Spleen (tissue), 11 donors: Measurements from ENCODE around the gene TERT. TPM values are rescaled to one million over a fixed set of nuclear protein-coding genes. Genes with fewer than 3 reads are reported as not detected.

ENCODE experiments used
- DNase-seq: peaks from one replicate; pipeline ENCODE4 v3.0.0-alpha.2; 2020
- H3K27ac ChIP-seq, 8 donors: fragments of 200-600 bp; sonication (generic) in 7 of 8; 1 replicate in 4 of 8; 2 replicates in 4 of 8; pipeline versions ENCODE4 v1.5.0 to v1.8.0; 2016 to 2021; ENCODE audit warnings: inconsistent platforms in 4 of 8, mild to moderate bottlenecking in 4 of 8, moderate library complexity in 1 of 8
- H3K27me3 ChIP-seq, 7 donors: fragments of 200-600 bp; sonication (generic) in 6 of 7; replicated peaks in 1 of 7; 1 replicate in 4 of 7; 2 replicates in 3 of 7; pipeline versions ENCODE4 v1.5.0 to v1.8.0; 2016 to 2021; ENCODE audit warnings: inconsistent platforms in 3 of 7, mild to moderate bottlenecking in 1 of 7
- H3K36me3 ChIP-seq, 6 donors: fragments of 200-600 bp; sonication (generic) in 5 of 6; 1 replicate in 4 of 6; 2 replicates in 2 of 6; pipeline versions ENCODE4 v1.5.0 to v1.8.0; 2016 to 2021; ENCODE audit warnings: inconsistent platforms in 2 of 6
- H3K4me1 ChIP-seq, 6 donors: fragments of 200-600 bp; sonication (generic) in 5 of 6; 1 replicate in 3 of 6; 2 replicates in 3 of 6; pipeline versions ENCODE4 v1.5.0 to v1.8.0; 2016 to 2021; ENCODE audit warnings: inconsistent platforms in 3 of 6
- H3K4me3 ChIP-seq, 8 donors: fragments of 200-600 bp; sonication (generic) in 7 of 8; 1 replicate in 4 of 8; 2 replicates in 4 of 8; pipeline versions ENCODE4 v1.5.0 to v1.8.0; 2016 to 2021; ENCODE audit warnings: inconsistent platforms in 4 of 8, mild to moderate bottlenecking in 4 of 8, moderate library complexity in 2 of 8
- H3K9me3 ChIP-seq, 8 donors: fragments of 200-600 bp; sonication (generic) in 7 of 8; 1 replicate in 4 of 8; 2 replicates in 4 of 8; pipeline versions ENCODE4 v1.5.0 to v1.8.0; 2016 to 2021; ENCODE audit warnings: inconsistent platforms in 4 of 8
- POLR2A ChIP-seq, 3 donors: fragments of 450-650 bp; IDR thresholded peaks; one replicate each; pipeline ENCODE4 v1.5.1; 2017; ENCODE audit warnings: antibody characterized with exemption in 3 of 3, mild to moderate bottlenecking in 1 of 3
- POLR2AphosphoS5 ChIP-seq, 3 donors: sonication (generic); formaldehyde crosslinking; IDR thresholded peaks; one replicate each; pipeline ENCODE4 v1.5.1; 2017; ENCODE audit warnings: antibody characterized with exemption in 3 of 3
- WGBS, 5 donors: extraction: QIAGEN DNeasy Blood & Tissue Kit in 3 of 5; methylation state at CpG; one replicate each; pipeline versions ENCODE4 v1.1.5 to v1.1.7; 2013 to 2018; 5-methylcytosine and 5-hydroxymethylcytosine counted together
- intact Hi-C: fragments of 100-400 bp; cut with DNase I; formaldehyde crosslinking; loops from one replicate; pipeline ENCODE4 v1.15.0; 2023; ENCODE audit warnings: low total_unique reads
- polyA plus RNA-seq, 3 donors: library from polyadenylated mRNA; stranded (reverse); fragments of 200-250 nt; gene quantifications; one replicate each; pipeline ENCODE4 v1.2.1, GENCODE V29; 2013
- total RNA-seq, 7 donors: library from RNA; depleted of rRNA in 3 of 7; stranded (reverse); fragments of >200 nt in 3 of 7; fragmentation: NEBNext Ultra II Directional in 4 of 7; extraction: Animal tissue kit (Norgen Biotek cat#: 25700) in 4 of 7; gene quantifications; one replicate each; pipeline versions ENCODE4 v1.1.0 to v1.2.1, GENCODE V29; 2016 to 2021
- TF ChIP-seq, protein P1 (sequence below), 11 experiments: fragments of 200-600 bp in 7 of 11; fragments of 450-650 bp in 4 of 11; sonication (generic) in 4 of 11; IDR thresholded peaks in 8 of 11; conservative IDR thresholded peaks in 3 of 11; 1 replicate in 7 of 11; 2 replicates in 4 of 11; pipeline versions ENCODE4 v1.4.0 to v1.8.0; 2016 to 2021; ENCODE audit warnings: antibody characterized with exemption in 11 of 11, inconsistent platforms in 4 of 11, mild to moderate bottlenecking in 1 of 11
- donor health status: healthy with polysubstance abuse.
- donor health status: DM: no; HTN: no; CAD: no; lungs with moderate emphysema.
- donor health status: DM: no; HTN: no; CAD: no.
- donor health status: Bipolar disorder and iron deficiency.
- donor health status: healthy.
- donor health status: DM: no; HTN: no; CAD: no.
- donor health status: DM: yes; HTN: yes; CAD: no.

The TERT gene
- total and polyA plus RNA-seq, 10 donors = 0.09 to 5.3 (median 0.40) TPM; not detected in 2

DNA sequence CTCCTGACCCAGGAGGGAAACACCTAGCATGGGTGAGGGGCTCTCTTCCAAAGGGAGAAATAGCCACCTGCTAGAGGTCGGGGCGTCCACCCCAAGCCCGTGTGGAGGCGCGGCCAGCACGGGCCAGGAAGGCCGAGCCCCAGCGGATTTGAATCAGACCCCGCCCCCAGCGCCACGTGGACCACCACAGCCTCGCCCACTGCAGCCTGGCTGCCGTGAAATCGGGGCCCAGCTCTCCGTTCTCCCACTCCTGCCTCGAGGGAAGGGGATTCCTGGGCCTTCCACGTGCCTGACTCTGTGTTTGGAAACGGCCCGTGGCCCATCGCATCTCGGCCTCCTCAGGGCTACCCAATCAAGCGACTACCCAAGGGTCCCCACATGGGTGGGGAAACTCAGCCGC, 38.1 kb downstream of the TERT start:
- Histone ChIP-seq H3K27ac (no peak overlapping the region), H3K9me3 (peaks cover 0 to 18% (median 9%) of the 10 kb centered on the region in 8 donors), H3K4me3 (no peak overlapping the region), H3K4me1 (peaks cover 0 to 12% (median 3%) of the 10 kb centered on the region in 6 donors), H3K36me3 (no peaks in the 10 kb centered on the region), H3K27me3 (peaks cover 0 to 6% (median 0%) of the 10 kb centered on the region in 7 donors)
- DNase-seq = no peak
- intact Hi-C loops = no loop called here
- 82 to 92% (median 89%) methylated on average over 16 to 23 of the region's 23 CpGs for WGBS, 5 donors
- no peak for TF ChIP-seq POLR2A (IDR thresholded peaks at IDR 0.05)
- TF ChIP-seq, protein P1, sequence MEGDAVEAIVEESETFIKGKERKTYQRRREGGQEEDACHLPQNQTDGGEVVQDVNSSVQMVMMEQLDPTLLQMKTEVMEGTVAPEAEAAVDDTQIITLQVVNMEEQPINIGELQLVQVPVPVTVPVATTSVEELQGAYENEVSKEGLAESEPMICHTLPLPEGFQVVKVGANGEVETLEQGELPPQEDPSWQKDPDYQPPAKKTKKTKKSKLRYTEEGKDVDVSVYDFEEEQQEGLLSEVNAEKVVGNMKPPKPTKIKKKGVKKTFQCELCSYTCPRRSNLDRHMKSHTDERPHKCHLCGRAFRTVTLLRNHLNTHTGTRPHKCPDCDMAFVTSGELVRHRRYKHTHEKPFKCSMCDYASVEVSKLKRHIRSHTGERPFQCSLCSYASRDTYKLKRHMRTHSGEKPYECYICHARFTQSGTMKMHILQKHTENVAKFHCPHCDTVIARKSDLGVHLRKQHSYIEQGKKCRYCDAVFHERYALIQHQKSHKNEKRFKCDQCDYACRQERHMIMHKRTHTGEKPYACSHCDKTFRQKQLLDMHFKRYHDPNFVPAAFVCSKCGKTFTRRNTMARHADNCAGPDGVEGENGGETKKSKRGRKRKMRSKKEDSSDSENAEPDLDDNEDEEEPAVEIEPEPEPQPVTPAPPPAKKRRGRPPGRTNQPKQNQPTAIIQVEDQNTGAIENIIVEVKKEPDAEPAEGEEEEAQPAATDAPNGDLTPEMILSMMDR (IDR thresholded peaks at IDR 0.05 in 8 of 11, conservative IDR thresholded peaks at IDR 0.05 in 3 of 11) = no peak
- TF ChIP-seq POLR2AphosphoS5 (IDR thresholded peaks at IDR 0.05) = no peak

- no peaks in the 10 kb centered on the region for H3K36me3 ChIP-seq
- peaks cover 0 to 1% (median 0%) of the 10 kb centered on the region in 8 donors for H3K9me3 ChIP-seq
- no peak overlapping the region for H3K4me3 ChIP-seq
- WGBS, 5 donors = 60 to 75% (median 64%) methylated on average over 13 to 16 of the region's 16 CpGs
- peaks cover 0 to 6% (median 0%) of the 10 kb centered on the region in 7 donors for H3K27me3 ChIP-seq
- H3K27ac ChIP-seq = no peak overlapping the region
- DNase-seq = no peak
- TF ChIP-seq POLR2AphosphoS5 (IDR thresholded peaks at IDR 0.05) (no peak), POLR2A (IDR thresholded peaks at IDR 0.05) (no peak)
- TF ChIP-seq, protein P1 (IDR thresholded peaks at IDR 0.05 in 8 of 11, conservative IDR thresholded peaks at IDR 0.05 in 3 of 11) = no peak
- intact Hi-C loops = no loop called here
- H3K4me1 ChIP-seq = peaks cover 0 to 12% (median 3%) of the 10 kb centered on the region in 6 donors
Measured at GRCh38 chr5:1255081-1255561, 39.7 kb downstream of the TERT start.

- Histone ChIP-seq H3K4me1 (peaks cover 0 to 12% (median 3%) of the 10 kb centered on the region in 6 donors), H3K36me3 (no peaks in the 10 kb centered on the region), H3K9me3 (no peaks in the 10 kb centered on the region), H3K27ac (no peak overlapping the region), H3K4me3 (no peak overlapping the region), H3K27me3 (peaks cover 0 to 6% (median 0%) of the 10 kb centered on the region in 7 donors)
- intact Hi-C loops = no loop called here
- WGBS, 5 donors = 85 to 92% (median 90%) methylated on average over 4 to 19 of the region's 19 CpGs
- DNase-seq = no peak
- TF ChIP-seq POLR2AphosphoS5 (IDR thresholded peaks at IDR 0.05) (no peak), POLR2A (IDR thresholded peaks at IDR 0.05) (no peak)
- TF ChIP-seq, protein P1 (IDR thresholded peaks at IDR 0.05 in 8 of 11, conservative IDR thresholded peaks at IDR 0.05 in 3 of 11) = no peak
Measured at GRCh38 chr5:1254196-1254595, 40.7 kb downstream of the TERT start.

GRCh38 chr5:1253456-1254105, 41.3 kb downstream of the TERT start:
- H3K27me3 ChIP-seq = peaks cover 0 to 9% (median 0%) of the 10 kb centered on the region in 7 donors
- intact Hi-C loops = no loop called here

More at GRCh38 chr5:1253456-1254105, 41.3 kb downstream of the TERT start:
- H3K4me1 ChIP-seq = peaks cover 0 to 12% (median 3%) of the 10 kb centered on the region in 6 donors
- 87 to 90% (median 89%) methylated on average over 17 to 33 of the region's 33 CpGs for WGBS, 5 donors
- DNase-seq = no peak
- H3K9me3 ChIP-seq = no peaks in the 10 kb centered on the region
- no peak overlapping the region for H3K27ac ChIP-seq
- TF ChIP-seq, protein P1 (IDR thresholded peaks at IDR 0.05 in 8 of 11, conservative IDR thresholded peaks at IDR 0.05 in 3 of 11) = no peak
- TF ChIP-seq POLR2AphosphoS5 (IDR thresholded peaks at IDR 0.05) (no peak), POLR2A (IDR thresholded peaks at IDR 0.05) (no peak)
- no peak overlapping the region for H3K4me3 ChIP-seq
- no peaks in the 10 kb centered on the region for H3K36me3 ChIP-seq
